K562 (cell line): ENCODE results near the gene HAPLN2. TPM values are rescaled to one million over a fixed set of nuclear protein-coding genes. Genes with fewer than 3 reads are reported as not detected.
A peak's percentile ranks its signal among the peaks of the same experiment; 100 is the strongest.

Source experiments
- ARNT ChIP-seq, 2 experiments: fragments of 450-650 bp; IDR thresholded peaks; 2 replicates each; pipeline ENCODE4 v1.6.1; 2016; ENCODE audit warnings: mild to moderate bottlenecking in 1 of 2
- CBFA2T3 ChIP-seq: fragments of 450-650 bp; IDR thresholded peaks from 2 replicates; pipeline ENCODE4 v1.6.1; 2017
- CTBP1 ChIP-seq: fragments of 450-650 bp; IDR thresholded peaks from 2 replicates; pipeline ENCODE4 v1.6.1; 2016; ENCODE audit warnings: borderline replicate concordance
- ELF4 ChIP-seq: fragments of 450-650 bp; formaldehyde crosslinking; IDR thresholded peaks from 2 replicates; pipeline ENCODE4 v1.4.0; 2022; ENCODE audit warnings: missing genetic modification characterization
- ETV5 ChIP-seq: sonication (generic); formaldehyde crosslinking; IDR thresholded peaks from 2 replicates; pipeline ENCODE4 v1.4.0; 2020; ENCODE audit warnings: low read depth, mild to moderate bottlenecking, missing genetic modification reagents
- HDAC3 ChIP-seq: fragments of 450-650 bp; IDR thresholded peaks from 2 replicates; pipeline ENCODE4 v1.6.1; 2018; ENCODE audit warnings: borderline replicate concordance, mild to moderate bottlenecking, moderate library complexity; ENCODE audit not compliant: partially characterized antibody
- KAT2B ChIP-seq: IDR thresholded peaks from one replicate; pipeline ENCODE4 v1.6.1; 2012; ENCODE audit warnings: low read depth, mild to moderate bottlenecking, control low read depth, inconsistent platforms, low read length, moderate library complexity
- KDM1A ChIP-seq, 2 experiments: fragments of 450-650 bp; IDR thresholded peaks; 2 replicates each; pipeline ENCODE4 v1.6.1; 2016; ENCODE audit warnings: mild to moderate bottlenecking in 2 of 2
- LEF1 ChIP-seq: fragments of 450-650 bp; IDR thresholded peaks from 2 replicates; pipeline ENCODE4 v1.6.1; 2016; ENCODE audit warnings: mild to moderate bottlenecking
- MCM7 ChIP-seq, 2 experiments: fragments of 450-650 bp; IDR thresholded peaks; 2 replicates each; pipeline ENCODE4 v1.6.1; 2016 to 2018
- MECOM ChIP-seq: fragments of 250-450 bp; sonication (Bioruptor Pico); IDR thresholded peaks from 2 replicates; pipeline ENCODE4 v1.8.0; 2022; ENCODE audit warnings: inconsistent platforms
- MTA1 ChIP-seq: fragments of 450-650 bp; IDR thresholded peaks from 2 replicates; pipeline ENCODE4 v1.6.1; 2017; ENCODE audit warnings: borderline replicate concordance
- NBN ChIP-seq: fragments of 450-650 bp; IDR thresholded peaks from 2 replicates; pipeline ENCODE4 v1.6.1; 2016; ENCODE audit warnings: low read depth, mild to moderate bottlenecking
- NCOA1 ChIP-seq: fragments of 450-650 bp; IDR thresholded peaks from 2 replicates; pipeline ENCODE4 v1.6.1; 2016; ENCODE audit warnings: low read depth
- POLR2H ChIP-seq: IDR thresholded peaks from 2 replicates; pipeline ENCODE4 v1.6.1; 2016; ENCODE audit warnings: missing genetic modification characterization, low read depth, mild to moderate bottlenecking, control low read depth, missing compliant biosample characterization, moderate library complexity
- RBBP5 ChIP-seq: fragments of 200-600 bp; sonication (generic); IDR thresholded peaks from 2 replicates; pipeline ENCODE4 v1.6.1; 2012; ENCODE audit warnings: borderline replicate concordance, mild to moderate bottlenecking, low read length, control low read depth, inconsistent platforms; ENCODE audit not compliant: insufficient read depth, poor library complexity, severe bottlenecking
- SMARCE1 ChIP-seq: fragments of 450-650 bp; IDR thresholded peaks from 2 replicates; pipeline ENCODE4 v1.7.1; 2016; ENCODE audit warnings: mild to moderate bottlenecking
- TAL1 ChIP-seq: fragments of 450-650 bp; IDR thresholded peaks from 2 replicates; pipeline ENCODE4 v1.6.1; 2016; ENCODE audit warnings: mild to moderate bottlenecking
- TCF3 ChIP-seq: sonication (generic); formaldehyde crosslinking; IDR thresholded peaks from 2 replicates; pipeline ENCODE4 v1.4.0; 2020; ENCODE audit warnings: mild to moderate bottlenecking, missing genetic modification reagents
- TOE1 ChIP-seq, 2 experiments: fragments of 450-650 bp in 1 of 2; sonication (generic) in 1 of 2; formaldehyde crosslinking in 1 of 2; IDR thresholded peaks; 2 replicates each; pipeline versions ENCODE4 v1.7.1 to v1.8.0; 2016 to 2022; ENCODE audit warnings: borderline replicate concordance in 2 of 2, mild to moderate bottlenecking in 2 of 2, antibody characterized with exemption in 1 of 2, inconsistent platforms in 1 of 2, low read depth in 1 of 2, missing genetic modification reagents in 1 of 2, moderate library complexity in 1 of 2
- TRIM24 ChIP-seq, 2 experiments: fragments of 450-650 bp; IDR thresholded peaks; 2 replicates each; pipeline ENCODE4 v1.6.1; 2016
- ZBTB7A ChIP-seq: IDR thresholded peaks from 2 replicates; pipeline ENCODE4 v1.6.1; 2011; ENCODE audit warnings: low read depth, mild to moderate bottlenecking, low read length, moderate library complexity, borderline replicate concordance; ENCODE audit not compliant: control insufficient read depth
- ZEB2 ChIP-seq: fragments of 450-650 bp; IDR thresholded peaks from 2 replicates; pipeline ENCODE4 v1.6.1; 2016
- polyA plus RNA-seq, 8 experiments: library from polyadenylated mRNA; depleted of rRNA in 4 of 8; stranded (reverse) in 5 of 8; unstranded in 3 of 8; fragments of >200 nt; fragmentation: Nextera tagmentation in 2 of 8; fragmentation: Illumina TruSeq in 1 of 8; extraction: Ambion mirVana in 2 of 8; extraction: Trizol in 1 of 8; gene quantifications; 2 replicates each; pipeline versions ENCODE4 v1.2.1 to v1.2.3, GENCODE V29; 2011 to 2014; ENCODE audit warnings: inconsistent platforms in 1 of 8, missing spikeins in 1 of 8
- total RNA-seq, 7 experiments: library from RNA; depleted of rRNA in 6 of 7; stranded (reverse); fragments of >200 nt in 6 of 7; fragmentation: Illumina TruSeq in 2 of 7; extraction: Trizol in 2 of 7; gene quantifications; 2 replicates each; pipeline versions ENCODE4 v1.2.1 to v1.2.3, GENCODE V29; 2011 to 2021; ENCODE audit warnings: low replicate concordance in 1 of 7
- TF ChIP-seq, protein P1 (sequence below), 2 experiments: fragments of 450-650 bp; conservative IDR thresholded peaks; 2 replicates each; pipeline ENCODE4 v1.6.1; 2017; ENCODE audit warnings: mild to moderate bottlenecking in 2 of 2, moderate library complexity in 2 of 2
- TF ChIP-seq, protein P2 (sequence below): fragments of 250-450 bp; sonication (Bioruptor Pico); IDR thresholded peaks from 2 replicates; pipeline ENCODE4 v1.4.0; 2020; ENCODE audit warnings: mild to moderate bottlenecking, moderate library complexity

Gene HAPLN2
- total and polyA plus RNA-seq, 9 of the 15 experiments (the other 6 are each of a cell fraction or from before 2014, with no cell fraction given), result 0.14 to 5.2 (median 3.8) TPM; not detected in 4

DNA sequence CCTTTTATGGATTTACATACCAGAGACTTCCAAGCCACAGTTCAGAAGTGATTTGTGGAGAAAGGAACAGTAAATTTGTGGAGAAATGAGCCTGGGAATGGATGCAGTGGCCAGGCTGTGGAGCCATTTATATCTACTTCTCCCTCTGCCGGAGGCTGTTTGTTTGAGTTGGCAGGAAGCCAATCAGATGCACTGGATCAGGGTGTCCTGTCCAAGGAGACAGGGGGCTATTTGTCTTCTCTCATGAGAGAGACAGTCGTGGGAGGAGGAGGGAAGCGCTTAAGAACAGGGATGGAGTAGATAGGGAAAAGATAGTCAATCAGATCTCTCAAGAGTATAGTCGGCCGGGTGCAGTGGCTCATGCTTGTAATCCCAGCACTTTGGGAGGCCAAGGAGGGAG lies 2.8 kb upstream of the HAPLN2 start (continued):
- TF ChIP-seq LEF1 (peak; percentile 92), ETV5 (CRISPR knock-in tag) (peak; percentile 69; the same call in 1 of the 2 replicates), TOE1 (IDR thresholded peaks at IDR 0.05; ENCODE audit: borderline replicate concordance) (peak; percentile 63; the same call in 1 of the 2 replicates), TOE1 (CRISPR knock-in tag; IDR thresholded peaks at IDR 0.05; ENCODE audit: borderline replicate concordance, low read depth) (no peak), ZEB2 (peak; percentile 89), CTBP1 (peak; percentile 99), MECOM (CRISPR knock-in tag) (peak; percentile 98), ELF4 (CRISPR knock-in tag) (0 out of 2 replicates have a peak, but pooled peaks have one; percentile 25), HDAC3 (no peak), POLR2H (tag) (no peak), MTA1 (peak; percentile 91), NBN (peak; percentile 95; the same call in 1 of the 2 replicates), NCOA1 (peak; percentile 76), KDM1A (IDR thresholded peaks at IDR 0.05) (peak; percentile 91 to 96), ZBTB7A (peak; percentile 55; the same call in 1 of the 2 replicates), TRIM24 (IDR thresholded peaks at IDR 0.05) (peak; percentile 84 to 88), TAL1 (peak; percentile 77), RBBP5 (peak; percentile 67), KAT2B (no peak), MCM7 (IDR thresholded peaks at IDR 0.05) (no peak), CBFA2T3 (peak; percentile 93), SMARCE1 (peak; percentile 98), ARNT (IDR thresholded peaks at IDR 0.05) (peak; percentile 25 to 86; a peak in 2 of 4 replicates), TCF3 (peak; percentile 76)
- TF ChIP-seq, protein P1, sequence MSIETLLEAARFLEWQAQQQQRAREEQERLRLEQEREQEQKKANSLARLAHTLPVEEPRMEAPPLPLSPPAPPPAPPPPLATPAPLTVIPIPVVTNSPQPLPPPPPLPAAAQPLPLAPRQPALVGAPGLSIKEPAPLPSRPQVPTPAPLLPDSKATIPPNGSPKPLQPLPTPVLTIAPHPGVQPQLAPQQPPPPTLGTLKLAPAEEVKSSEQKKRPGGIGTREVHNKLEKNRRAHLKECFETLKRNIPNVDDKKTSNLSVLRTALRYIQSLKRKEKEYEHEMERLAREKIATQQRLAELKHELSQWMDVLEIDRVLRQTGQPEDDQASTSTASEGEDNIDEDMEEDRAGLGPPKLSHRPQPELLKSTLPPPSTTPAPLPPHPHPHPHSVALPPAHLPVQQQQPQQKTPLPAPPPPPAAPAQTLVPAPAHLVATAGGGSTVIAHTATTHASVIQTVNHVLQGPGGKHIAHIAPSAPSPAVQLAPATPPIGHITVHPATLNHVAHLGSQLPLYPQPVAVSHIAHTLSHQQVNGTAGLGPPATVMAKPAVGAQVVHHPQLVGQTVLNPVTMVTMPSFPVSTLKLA (conservative IDR thresholded peaks at IDR 0.05), result peak in 1 of 2 experiments; percentile 28; a peak in 1 of 4 replicates
- TF ChIP-seq, protein P2, sequence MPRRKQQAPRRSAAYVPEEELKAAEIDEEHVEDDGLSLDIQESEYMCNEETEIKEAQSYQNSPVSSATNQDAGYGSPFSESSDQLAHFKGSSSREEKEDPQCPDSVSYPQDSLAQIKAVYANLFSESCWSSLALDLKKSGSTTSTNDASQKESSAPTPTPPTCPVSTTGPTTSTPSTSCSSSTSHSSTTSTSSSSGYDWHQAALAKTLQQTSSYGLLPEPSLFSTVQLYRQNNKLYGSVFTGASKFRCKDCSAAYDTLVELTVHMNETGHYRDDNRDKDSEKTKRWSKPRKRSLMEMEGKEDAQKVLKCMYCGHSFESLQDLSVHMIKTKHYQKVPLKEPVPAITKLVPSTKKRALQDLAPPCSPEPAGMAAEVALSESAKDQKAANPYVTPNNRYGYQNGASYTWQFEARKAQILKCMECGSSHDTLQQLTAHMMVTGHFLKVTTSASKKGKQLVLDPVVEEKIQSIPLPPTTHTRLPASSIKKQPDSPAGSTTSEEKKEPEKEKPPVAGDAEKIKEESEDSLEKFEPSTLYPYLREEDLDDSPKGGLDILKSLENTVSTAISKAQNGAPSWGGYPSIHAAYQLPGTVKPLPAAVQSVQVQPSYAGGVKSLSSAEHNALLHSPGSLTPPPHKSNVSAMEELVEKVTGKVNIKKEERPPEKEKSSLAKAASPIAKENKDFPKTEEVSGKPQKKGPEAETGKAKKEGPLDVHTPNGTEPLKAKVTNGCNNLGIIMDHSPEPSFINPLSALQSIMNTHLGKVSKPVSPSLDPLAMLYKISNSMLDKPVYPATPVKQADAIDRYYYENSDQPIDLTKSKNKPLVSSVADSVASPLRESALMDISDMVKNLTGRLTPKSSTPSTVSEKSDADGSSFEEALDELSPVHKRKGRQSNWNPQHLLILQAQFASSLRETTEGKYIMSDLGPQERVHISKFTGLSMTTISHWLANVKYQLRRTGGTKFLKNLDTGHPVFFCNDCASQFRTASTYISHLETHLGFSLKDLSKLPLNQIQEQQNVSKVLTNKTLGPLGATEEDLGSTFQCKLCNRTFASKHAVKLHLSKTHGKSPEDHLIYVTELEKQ, result peak; percentile 56; the same call in 1 of the 2 replicates
